ENCODE results near the gene OCRL. TPM values are rescaled to one million over a fixed set of nuclear protein-coding genes. Genes with fewer than 3 reads are reported as not detected.

Gene OCRL
- total and polyA plus RNA-seq, 9 donors = 14.8 to 54.8 (median 32.5) TPM

- no peak overlapping the region for H3K27ac ChIP-seq
- H3K27me3 ChIP-seq = no peaks in the 10 kb centered on the region
- 66 to 70% (median 67%) methylated on average over 5 of the region's 5 CpGs for WGBS, 3 donors
- no peak overlapping the region for H3K4me3 ChIP-seq
- no peaks in the 10 kb centered on the region for H3K9me3 ChIP-seq
- intact Hi-C loops (cut with DNase I) = loop anchor here in 1 of 4 donors (10.0 kb wide), 1 partner anchor 63 kb away; no protein-coding TSS in a partner anchor
- DNase-seq = no peak
- no peaks in the 10 kb centered on the region for H3K36me3 ChIP-seq
- TF ChIP-seq CTCF (IDR thresholded peaks at IDR 0.05) (no peak), POLR2A (IDR thresholded peaks at IDR 0.05) (no peak), EP300 (IDR thresholded peaks at IDR 0.05) (no peak)
- peaks cover 1% of the 10 kb centered on the region for H3K4me1 ChIP-seq (ENCODE audit: insufficient read depth)
Observed at GRCh38 chrX:129597905-129598304, 57.8 kb downstream of the OCRL start.

DNA sequence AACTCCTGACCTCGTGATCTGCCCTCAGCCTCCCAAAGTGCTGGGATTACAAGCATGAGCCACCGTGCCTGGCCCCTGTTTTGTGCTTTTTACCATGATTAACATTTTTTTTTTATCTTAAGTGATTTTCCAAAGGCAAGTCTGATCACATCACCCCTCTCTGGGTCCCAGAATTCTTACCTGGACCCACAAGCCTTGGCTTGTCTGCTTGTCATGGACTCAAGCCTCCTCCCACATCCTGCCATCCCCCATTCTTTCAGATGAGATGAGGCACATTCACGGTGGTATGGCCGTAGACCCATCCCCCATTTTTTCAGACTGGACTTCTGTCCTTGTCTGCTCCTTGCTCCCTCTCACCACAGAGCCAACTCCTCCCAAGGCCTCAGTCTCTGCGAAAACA is 59.4 kb downstream of the OCRL start:
- Histone ChIP-seq H3K36me3 (no peaks in the 10 kb centered on the region), H3K4me3 (no peak overlapping the region), H3K27me3 (no peaks in the 10 kb centered on the region), H3K4me1 (ENCODE audit: insufficient read depth) (peaks cover 3% of the 10 kb centered on the region), H3K27ac (no peak overlapping the region), H3K9me3 (no peaks in the 10 kb centered on the region)
- no peak for TF ChIP-seq EP300 (IDR thresholded peaks at IDR 0.05)
- TF ChIP-seq CTCF (IDR thresholded peaks at IDR 0.05) = no peak
- TF ChIP-seq POLR2A (IDR thresholded peaks at IDR 0.05) = no peak
- WGBS, 3 donors = 47 to 57% (median 56%) methylated on average over 5 of the region's 5 CpGs
- no peak for DNase-seq
- intact Hi-C loops (cut with DNase I) = loop anchor here in 1 of 4 donors (10.0 kb wide), 1 partner anchor 65 kb away; no protein-coding TSS in a partner anchor

GRCh38 chrX:129599996-129600395 is 59.9 kb downstream of the OCRL start:
- Histone ChIP-seq H3K9me3 (no peaks in the 10 kb centered on the region), H3K27me3 (no peaks in the 10 kb centered on the region), H3K36me3 (no peaks in the 10 kb centered on the region), H3K4me1 (ENCODE audit: insufficient read depth) (peaks cover 3% of the 10 kb centered on the region), H3K27ac (no peak overlapping the region), H3K4me3 (no peak overlapping the region)
- TF ChIP-seq POLR2A (IDR thresholded peaks at IDR 0.05) = no peak
- TF ChIP-seq EP300 (IDR thresholded peaks at IDR 0.05) = no peak
- TF ChIP-seq CTCF (IDR thresholded peaks at IDR 0.05) = no peak
- intact Hi-C loops (cut with DNase I) = loop anchor here in 1 of 4 donors (10.0 kb wide), 1 partner anchor 65 kb away; no protein-coding TSS in a partner anchor
- 58 to 68% (median 63%) methylated on average over 5 of the region's 5 CpGs for WGBS, 3 donors
- no peak for DNase-seq

DNA sequence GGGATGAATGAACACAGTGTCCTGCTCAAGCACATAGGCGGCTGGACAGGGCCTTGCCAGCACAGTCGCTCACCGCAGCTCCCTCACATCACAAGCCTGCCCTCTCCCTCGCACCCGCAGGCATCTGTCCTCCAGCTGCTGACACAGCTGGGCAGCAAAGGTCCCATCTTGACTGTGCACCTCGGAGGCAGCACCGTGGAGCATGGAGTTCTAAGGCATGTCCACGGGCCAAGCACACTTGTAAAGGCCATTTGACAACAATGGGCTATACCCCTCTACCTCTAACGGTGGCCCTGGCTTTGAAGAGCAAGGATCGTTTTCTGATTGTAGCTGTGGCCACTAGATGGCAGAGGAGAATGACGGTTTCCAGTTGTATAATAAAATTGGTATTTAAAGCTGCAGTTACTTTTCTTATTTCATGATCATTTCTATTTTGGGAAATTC is 60.9 kb downstream of the OCRL start:
- TF ChIP-seq POLR2A (IDR thresholded peaks at IDR 0.05) (no peak), CTCF (IDR thresholded peaks at IDR 0.05) (peak in 2 of 3 donors; percentile 42 to 48)
- Histone ChIP-seq H3K27me3 (no peaks in the 10 kb centered on the region), H3K4me3 (no peak overlapping the region), H3K9me3 (no peaks in the 10 kb centered on the region), H3K4me1 (ENCODE audit: insufficient read depth) (peaks cover 3% of the 10 kb centered on the region), H3K36me3 (no peaks in the 10 kb centered on the region), H3K27ac (no peak overlapping the region)
- 14 to 26% (median 15%) methylated on average over 11 of the region's 11 CpGs for WGBS, 3 donors
- intact Hi-C loops (cut with DNase I) = no loop called here
- peak in 4 of 5 donors; percentile 28 to 46 (median 33) for DNase-seq
